ENCODE results near the gene IL4. TPM values are rescaled to one million over a fixed set of nuclear protein-coding genes. Genes with fewer than 3 reads are reported as not detected.

The IL4 gene
- total RNA-seq (2022) (not detected in 2 replicates), Bru-seq, nascent RNA (not detected), BruChase-seq, experiment 1, labeled RNA remaining after a 2-hour chase (not detected), BruChase-seq, experiment 2, labeled RNA remaining after a 6-hour chase (not detected)
- long read RNA-seq: 0 reads

GRCh38 chr5:132673939-132674630 is at the start of gene IL4:
Gene IL4, plus strand, starts transcription at chr5:132673989. Its CDS starts 62 bp downstream, at chr5:132674051.
- no peak within 1 kb of the TSS for H3K4me3 ChIP-seq (ENCODE audit: low read depth, low read length)
- Mint-ChIP-seq H3K27me3 (ENCODE audit: insufficient read depth, unreplicated experiment) (no peaks in the 10 kb centered on the region), H3K36me3 (ENCODE audit: insufficient read depth, unreplicated experiment) (no peaks in the 10 kb centered on the region), H3K27ac (ENCODE audit: unreplicated experiment) (no peak within 1 kb of the TSS), H3K4me1 (ENCODE audit: low read depth, unreplicated experiment) (no peaks in the 10 kb centered on the region), H3K9me3 (ENCODE audit: unreplicated experiment) (no peaks in the 10 kb centered on the region), H3K4me3 (ENCODE audit: unreplicated experiment) (no peak within 1 kb of the TSS)
- ChIA-PET POLR2A (no interaction called here), CTCF (no interaction called here)
- no peaks in the 10 kb centered on the region for H3K27me3 ChIP-seq (replicated peaks; ENCODE audit: control insufficient read depth, insufficient read depth, low read length)
- peaks cover 5% of the 10 kb centered on the region; the same call in 1 of the 2 replicates for H3K4me1 ChIP-seq
- intact Hi-C loops (cut with micrococcal nuclease; ENCODE audit: unreplicated experiment): loop anchor here (10.0 kb wide), 1 partner anchor 149 kb away; no protein-coding TSS in a partner anchor
- H3K36me3 ChIP-seq (ENCODE audit: control insufficient read depth, insufficient read depth, low read length): no peaks in the 10 kb centered on the region
- no TSS peak for BruUV-seq (replicated peaks)
- TF ChIP-seq CTCF (IDR thresholded peaks at IDR 0.05; ENCODE audit: insufficient read depth in 1 of 2, low read depth in 1 of 2, low read length in 1 of 2, severe bottlenecking in 1 of 2, unreplicated experiment in 1 of 2): no peak
- H3K9me3 ChIP-seq: no peaks in the 10 kb centered on the region
- DNase-seq: no peak

GRCh38 chr5:132627470-132627869 is 46.3 kb upstream of the IL4 start:
- Mint-ChIP-seq H3K36me3 (ENCODE audit: insufficient read depth, unreplicated experiment) (peaks cover 62% of the 10 kb centered on the region), H3K4me1 (ENCODE audit: low read depth, unreplicated experiment) (no peaks in the 10 kb centered on the region), H3K9me3 (ENCODE audit: unreplicated experiment) (no peaks in the 10 kb centered on the region), H3K27me3 (ENCODE audit: insufficient read depth, unreplicated experiment) (no peaks in the 10 kb centered on the region), H3K27ac (ENCODE audit: unreplicated experiment) (no peak overlapping the region), H3K4me3 (ENCODE audit: unreplicated experiment) (no peak overlapping the region)
- intact Hi-C loops (cut with micrococcal nuclease; ENCODE audit: unreplicated experiment): no loop called here
- DNase-seq: no peak
- peaks cover 2% of the 10 kb centered on the region for H3K36me3 ChIP-seq (ENCODE audit: control insufficient read depth, insufficient read depth, low read length)
- no peaks in the 10 kb centered on the region for H3K9me3 ChIP-seq
- peaks cover 4% of the 10 kb centered on the region; the same call in 1 of the 2 replicates for H3K4me1 ChIP-seq
- no peaks in the 10 kb centered on the region for H3K27me3 ChIP-seq (replicated peaks; ENCODE audit: control insufficient read depth, insufficient read depth, low read length)
- POLR2A ChIA-PET: no interaction called here
- TF ChIP-seq CTCF (IDR thresholded peaks at IDR 0.05; ENCODE audit: insufficient read depth in 1 of 2, low read depth in 1 of 2, low read length in 1 of 2, severe bottlenecking in 1 of 2, unreplicated experiment in 1 of 2): no peak
- CTCF ChIA-PET: no interaction called here
- no TSS peak for BruUV-seq (replicated peaks)
- no peak overlapping the region for H3K4me3 ChIP-seq (ENCODE audit: low read depth, low read length)

GRCh38 chr5:132628814-132629213 is 45.0 kb upstream of the IL4 start:
- no peak for TF ChIP-seq CTCF (IDR thresholded peaks at IDR 0.05; ENCODE audit: insufficient read depth in 1 of 2, low read depth in 1 of 2, low read length in 1 of 2, severe bottlenecking in 1 of 2, unreplicated experiment in 1 of 2)
- H3K4me1 ChIP-seq: no peaks in the 10 kb centered on the region
- H3K36me3 ChIP-seq (ENCODE audit: control insufficient read depth, insufficient read depth, low read length): peaks cover 2% of the 10 kb centered on the region
- no peak for DNase-seq
- BruUV-seq (replicated peaks): no TSS peak
- H3K4me3 Mint-ChIP-seq (ENCODE audit: unreplicated experiment): no peak overlapping the region
- intact Hi-C loops (cut with micrococcal nuclease; ENCODE audit: unreplicated experiment): no loop called here
- H3K27ac Mint-ChIP-seq (ENCODE audit: unreplicated experiment): no peak overlapping the region
- H3K9me3 Mint-ChIP-seq (ENCODE audit: unreplicated experiment): no peaks in the 10 kb centered on the region
- peaks cover 61% of the 10 kb centered on the region for H3K36me3 Mint-ChIP-seq (ENCODE audit: insufficient read depth, unreplicated experiment)
- H3K27me3 Mint-ChIP-seq (ENCODE audit: insufficient read depth, unreplicated experiment): no peaks in the 10 kb centered on the region
- H3K9me3 ChIP-seq: no peaks in the 10 kb centered on the region
- ChIA-PET POLR2A (no interaction called here), CTCF (no interaction called here)
- no peaks in the 10 kb centered on the region for H3K27me3 ChIP-seq (replicated peaks; ENCODE audit: control insufficient read depth, insufficient read depth, low read length)
- no peaks in the 10 kb centered on the region for H3K4me1 Mint-ChIP-seq (ENCODE audit: low read depth, unreplicated experiment)
- no peak overlapping the region for H3K4me3 ChIP-seq (ENCODE audit: low read depth, low read length)
